HG03159 (cell line): ENCODE data around the gene FTO.

Source experiments
- ATAC-seq: cut with Tn5 transposase; IDR thresholded peaks from one replicate; pipeline ENCODE4 v1.9.1; 2021; ENCODE audit warnings: mild to moderate bottlenecking, moderate library complexity; ENCODE audit not compliant: unreplicated experiment

FTO gene

GRCh38 chr16:53955221-53955875 lies 251.4 kb downstream of the FTO start:
- no peak for ATAC-seq

GRCh38 chr16:53958341-53958880 lies 254.5 kb downstream of the FTO start:
- ATAC-seq, result no peak

GRCh38 chr16:53960050-53960812 lies 256.3 kb downstream of the FTO start:
- no peak for ATAC-seq

- ATAC-seq, result no peak
These were observed 257.1 kb downstream of the FTO start for GRCh38 chr16:53960954-53961616.

GRCh38 chr16:53962041-53962440 lies 258.1 kb downstream of the FTO start:
- ATAC-seq, result no peak

- ATAC-seq, result no peak
These were observed 260.3 kb downstream of the FTO start for GRCh38 chr16:53964145-53964790.

GRCh38 chr16:53966821-53967571 lies 263.0 kb downstream of the FTO start:
- ATAC-seq, result no peak

- ATAC-seq, result no peak
These were observed 263.6 kb downstream of the FTO start for GRCh38 chr16:53967572-53967971.

GRCh38 chr16:53968454-53968853 lies 264.5 kb downstream of the FTO start:
- ATAC-seq, result no peak

GRCh38 chr16:53968896-53969295 lies 264.9 kb downstream of the FTO start:
- no peak for ATAC-seq

- no peak for ATAC-seq
These were observed 267.7 kb downstream of the FTO start for GRCh38 chr16:53971616-53972015.

- ATAC-seq, result no peak
These were observed 269.1 kb downstream of the FTO start for GRCh38 chr16:53973021-53973420.

GRCh38 chr16:53974484-53975080 lies 270.6 kb downstream of the FTO start:
- ATAC-seq, result no peak

GRCh38 chr16:53980675-53981074 lies 276.7 kb downstream of the FTO start:
- no peak for ATAC-seq

GRCh38 chr16:53982631-53983042 lies 278.7 kb downstream of the FTO start:
- ATAC-seq, result no peak

- no peak for ATAC-seq
These were observed 281.0 kb downstream of the FTO start for GRCh38 chr16:53984936-53985335.

- ATAC-seq, result no peak
These were observed 281.9 kb downstream of the FTO start for GRCh38 chr16:53985861-53986260.

GRCh38 chr16:53986793-53987192 lies 282.8 kb downstream of the FTO start:
- no peak for ATAC-seq

GRCh38 chr16:53988136-53988535 lies 284.2 kb downstream of the FTO start:
- ATAC-seq, result no peak

GRCh38 chr16:53989597-53989996 lies 285.6 kb downstream of the FTO start:
- no peak for ATAC-seq
